Measurements from ENCODE around the gene ZNF783. TPM values are rescaled to one million over a fixed set of nuclear protein-coding genes. Genes with fewer than 3 reads are reported as not detected.

ZNF783 gene
- total RNA-seq, 1 experiment from 2014 or later: 9.9 TPM

- H3K4me1 Mint-ChIP-seq: no peaks in the 10 kb centered on the region; the same call in 1 of the 2 replicates
- no peaks in the 10 kb centered on the region for H3K9me3 Mint-ChIP-seq
- POLR2A ChIA-PET: no interaction called here
- peaks cover 26% of the 10 kb centered on the region for H3K36me3 Mint-ChIP-seq
- no peak overlapping the region for H3K4me3 Mint-ChIP-seq
- ATAC-seq (no peak), DNase-seq (ENCODE audit: low spot score) (no peak)
- TF ChIP-seq ZBTB21 (CRISPR knock-in tag; IDR thresholded peaks at IDR 0.05; ENCODE audit: borderline replicate concordance): no peak
- no peak for TF ChIP-seq STAT6 (CRISPR knock-in tag; conservative IDR thresholded peaks at IDR 0.05; ENCODE audit: low read depth)
- no peak for TF ChIP-seq GABPB1 (CRISPR knock-in tag; IDR thresholded peaks at IDR 0.05)
- no peak for TF ChIP-seq OVOL2 (CRISPR knock-in tag; IDR thresholded peaks at IDR 0.05; ENCODE audit: borderline replicate concordance)
- TF ChIP-seq CDX4 (CRISPR knock-in tag; IDR thresholded peaks at IDR 0.05; ENCODE audit: borderline replicate concordance): no peak
- TF ChIP-seq E2F1 (CRISPR knock-in tag; IDR thresholded peaks at IDR 0.05): no peak
- no peak for TF ChIP-seq SOX15 (CRISPR knock-in tag; IDR thresholded peaks at IDR 0.05)
- no peak for TF ChIP-seq HMGXB4 (CRISPR knock-in tag; IDR thresholded peaks at IDR 0.05)
- no peak for TF ChIP-seq FOXP1 (CRISPR knock-in tag; IDR thresholded peaks at IDR 0.05; ENCODE audit: borderline replicate concordance)
- no peak for TF ChIP-seq ATF3 (CRISPR knock-in tag; conservative IDR thresholded peaks at IDR 0.05)
- no peak for TF ChIP-seq ZNF532 (CRISPR knock-in tag; IDR thresholded peaks at IDR 0.05; ENCODE audit: borderline replicate concordance)
- no peak for TF ChIP-seq E2F4 (CRISPR knock-in tag; IDR thresholded peaks at IDR 0.05; ENCODE audit: borderline replicate concordance, low read depth)
- TF ChIP-seq FOXJ3 (CRISPR knock-in tag; IDR thresholded peaks at IDR 0.05; ENCODE audit: borderline replicate concordance): no peak
- no peaks in the 10 kb centered on the region for H3K27me3 Mint-ChIP-seq (ENCODE audit: low read depth)
- H3K27ac Mint-ChIP-seq: no peak overlapping the region
- CTCF ChIA-PET: no interaction called here
Observed at GRCh38 chr7:149224352-149224751, 37.6 kb upstream of the ZNF783 start.
